NCI-H1930 (cell line): ENCODE results near the gene PGR.

ENCODE experiments used
- DNase-seq, 2 experiments: peaks; one replicate each; lab custom pipeline; 2025; lab: John Stamatoyannopoulos, UW

PGR gene

GRCh38 chr11:101129203-101129943, at the start of gene PGR:
Gene PGR (minus strand): TSS chr11:101129813. CDS start chr11:101129070, 743 bp downstream.
- no peak for DNase-seq

GRCh38 chr11:101176381-101176780, 46.8 kb upstream of the PGR start:
- DNase-seq, result no peak

- no peak for DNase-seq
Observed at GRCh38 chr11:101169944-101170343, 40.3 kb upstream of the PGR start.

DNA sequence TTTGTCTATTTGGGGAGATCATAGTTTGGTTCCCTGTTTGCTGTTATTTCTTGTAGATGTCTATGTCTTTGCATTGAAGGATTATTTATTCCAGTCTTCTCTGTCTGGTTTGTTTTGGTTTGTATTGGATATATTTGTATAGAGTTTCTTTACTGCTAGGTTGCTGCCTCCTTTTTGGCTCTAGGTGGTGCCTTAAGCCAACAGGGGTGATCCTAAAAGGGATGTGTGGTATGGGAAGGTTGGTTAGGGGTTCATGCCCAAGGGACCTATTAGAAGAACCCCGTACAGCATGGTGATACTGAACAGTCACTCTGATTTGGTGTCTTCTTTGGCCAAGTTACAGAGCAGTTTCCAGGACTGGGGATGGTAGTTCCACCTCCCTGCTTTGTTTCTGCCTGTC, 36.4 kb upstream of the PGR start:
- DNase-seq, result no peak

DNA sequence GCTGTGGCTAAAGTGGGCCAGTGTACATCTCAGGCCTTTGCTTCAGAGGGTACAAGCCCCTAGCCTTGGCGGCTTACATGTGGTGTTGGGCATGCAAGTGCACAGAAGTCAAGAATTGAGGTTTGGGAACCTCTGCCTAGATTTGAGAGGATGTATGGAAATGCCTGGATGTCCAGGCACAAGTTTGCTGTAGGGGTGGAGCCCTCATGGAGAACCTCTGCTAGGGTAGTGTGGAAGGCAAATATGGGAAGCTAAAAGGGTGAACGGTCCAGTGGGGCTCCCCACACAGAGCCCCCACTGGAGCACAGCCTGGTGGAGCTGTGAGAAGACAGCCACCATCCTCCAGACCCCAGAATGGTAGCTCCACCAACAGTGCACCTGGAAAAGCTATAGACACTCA, 28.5 kb upstream of the PGR start:
- DNase-seq, result no peak

- DNase-seq, result no peak
Observed at GRCh38 chr11:101138245-101138930, 8.8 kb upstream of the PGR start.

DNA sequence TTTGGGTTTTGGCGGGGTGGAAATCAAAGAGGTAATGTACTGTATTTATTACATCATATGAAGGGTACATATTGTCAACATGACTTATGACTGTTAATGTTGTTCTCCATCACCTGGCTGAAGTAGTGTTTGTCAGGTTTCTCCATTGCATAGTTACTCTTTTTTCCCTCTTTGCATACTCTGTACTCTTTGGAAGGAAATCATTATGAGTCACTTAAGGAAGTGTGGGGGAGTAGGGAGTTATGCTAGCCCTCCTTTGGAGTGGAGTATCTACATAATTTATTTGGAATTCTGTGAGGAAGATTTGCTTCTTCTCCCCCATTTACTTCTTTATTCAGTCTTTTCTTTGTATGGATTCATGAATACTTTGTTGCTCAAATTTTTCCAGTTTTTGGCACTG, 3.6 kb upstream of the PGR start:
- no peak for DNase-seq

DNA sequence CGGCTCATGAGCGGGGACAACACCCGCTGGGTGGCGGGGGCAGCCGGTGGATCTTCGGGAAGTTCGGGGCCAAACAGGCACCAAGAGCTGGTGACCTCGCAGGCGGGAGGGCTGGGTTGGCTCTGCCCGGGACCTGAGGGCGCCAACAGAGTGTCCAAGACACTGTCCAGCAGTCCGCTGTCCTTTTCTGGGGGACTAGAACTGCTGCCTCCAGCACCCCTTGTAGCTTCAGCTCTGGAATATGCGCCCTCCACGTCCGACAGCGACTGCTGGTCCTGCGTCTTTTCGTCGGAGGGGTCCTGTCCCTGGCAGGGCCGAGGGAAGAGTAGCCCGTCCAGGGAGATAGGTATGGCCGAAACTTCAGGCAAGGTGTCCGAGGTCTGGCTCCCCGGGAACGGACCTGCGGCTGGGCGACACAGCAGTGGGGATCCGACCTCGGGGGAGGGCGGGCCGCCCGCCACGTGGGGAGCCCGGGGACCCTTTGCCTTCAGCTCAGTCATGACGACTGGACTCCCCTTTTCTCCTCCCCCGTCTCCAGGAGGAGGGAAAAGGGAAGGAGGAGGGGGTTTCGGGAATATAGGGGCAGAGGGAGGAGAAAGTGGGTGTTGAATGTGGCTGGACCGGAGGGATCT, 926 bp downstream of the PGR start:
- DNase-seq, result no peak

GRCh38 chr11:101127699-101128570, 1.7 kb downstream of the PGR start:
- DNase-seq, result peak; percentile 19 to 39

DNA sequence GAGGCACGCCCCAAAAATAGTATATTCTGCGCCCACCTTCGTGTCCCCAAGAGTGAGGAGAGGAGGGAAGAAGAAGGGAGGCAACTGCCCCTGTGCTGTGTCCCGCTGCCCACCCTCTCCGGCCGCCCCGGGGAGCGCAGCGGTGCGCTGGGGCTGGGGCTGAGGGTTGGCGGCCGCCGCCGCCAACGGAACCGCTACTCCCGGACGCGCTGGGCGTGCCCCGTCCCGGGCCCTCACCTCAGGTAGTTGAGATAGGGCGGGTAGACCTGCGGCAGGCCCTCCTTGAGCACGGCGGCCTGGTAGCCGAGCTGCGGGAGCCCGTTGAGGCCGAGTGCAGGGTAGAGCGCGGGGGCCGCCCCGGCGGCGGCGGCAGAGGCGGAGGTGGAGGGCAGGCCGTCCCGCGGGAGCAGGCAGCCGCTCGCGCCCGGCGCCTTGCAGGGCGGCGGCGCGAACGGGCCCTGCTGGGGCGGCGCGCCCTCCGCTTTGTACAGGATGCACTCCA, 2.4 kb downstream of the PGR start:
- DNase-seq, result no peak

DNA sequence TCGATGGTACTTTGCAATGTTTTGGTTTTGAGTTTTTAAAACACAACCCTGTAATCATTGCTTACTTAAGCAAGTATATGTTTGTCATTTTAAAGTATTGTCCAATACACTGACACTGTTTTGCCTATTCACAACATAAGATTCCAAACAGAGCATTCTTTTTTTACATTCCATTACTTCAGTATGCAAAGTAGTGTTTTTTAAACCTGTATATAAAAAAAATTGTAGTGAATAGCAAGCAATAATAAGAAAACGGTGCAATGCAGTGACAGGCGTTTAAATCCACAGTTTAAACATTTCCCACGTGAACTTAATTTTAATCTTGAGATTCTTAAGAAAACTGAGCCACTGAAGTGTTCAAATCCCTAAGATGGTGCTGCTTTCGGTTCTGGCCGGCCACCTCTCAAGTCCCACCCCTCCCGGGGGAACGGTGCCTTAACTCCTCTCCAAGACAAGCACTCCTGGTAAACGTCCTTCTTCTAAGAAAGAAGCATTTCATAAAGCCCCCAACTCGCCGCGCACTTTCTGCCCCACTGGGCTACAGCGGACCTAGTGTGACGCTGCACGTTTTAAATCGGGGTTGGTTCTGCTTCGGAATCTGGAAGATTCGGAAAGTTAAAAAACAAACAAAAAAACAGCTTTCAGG, 2.9 kb downstream of the PGR start:
- DNase-seq, result no peak

DNA sequence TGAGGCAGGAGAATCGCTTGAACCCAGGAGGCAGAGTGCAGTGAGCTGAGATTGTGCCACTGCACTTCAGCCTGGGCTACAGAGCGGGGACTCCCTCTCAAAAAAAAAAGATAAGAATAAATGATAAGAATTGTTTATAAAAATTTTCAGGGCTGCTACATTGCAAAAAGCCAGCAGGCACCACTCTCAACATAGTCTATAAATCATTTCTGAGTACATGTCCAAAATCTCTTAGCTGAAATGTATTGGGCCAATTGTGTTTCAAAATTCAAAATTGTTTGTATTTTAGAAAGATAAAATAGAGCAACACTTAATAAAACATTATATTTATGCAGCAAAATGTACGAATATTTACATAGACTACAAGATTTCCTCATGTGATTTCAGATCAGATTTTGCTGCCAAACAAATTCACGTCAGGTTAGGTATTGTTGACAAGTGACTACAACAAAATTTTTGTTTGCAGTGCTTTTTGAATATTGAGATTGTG, 13.9 kb downstream of the PGR start:
- no peak for DNase-seq

DNA sequence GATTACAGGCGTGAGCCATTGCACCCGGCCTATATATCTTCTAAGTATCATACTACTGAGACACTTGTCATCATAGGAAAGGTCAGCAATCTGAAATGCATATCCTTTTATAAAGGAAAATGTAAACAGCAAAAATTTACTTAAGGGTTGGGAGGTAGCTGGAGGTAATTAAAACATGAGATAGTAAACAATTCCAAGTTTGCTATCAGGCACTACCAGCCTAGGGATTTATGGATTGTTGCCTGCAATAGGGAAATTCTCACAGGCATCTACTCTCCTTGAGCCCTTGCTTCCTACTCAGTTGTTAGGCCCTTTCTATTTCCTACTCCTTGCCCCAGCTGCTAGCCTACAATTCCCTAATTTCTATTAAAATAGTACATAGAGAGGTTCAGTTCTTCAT, 16.1 kb downstream of the PGR start:
- DNase-seq, result no peak

GRCh38 chr11:101104716-101105115, 24.9 kb downstream of the PGR start:
- no peak for DNase-seq

- no peak for DNase-seq
Observed at GRCh38 chr11:101103433-101103832, 26.2 kb downstream of the PGR start.

DNA sequence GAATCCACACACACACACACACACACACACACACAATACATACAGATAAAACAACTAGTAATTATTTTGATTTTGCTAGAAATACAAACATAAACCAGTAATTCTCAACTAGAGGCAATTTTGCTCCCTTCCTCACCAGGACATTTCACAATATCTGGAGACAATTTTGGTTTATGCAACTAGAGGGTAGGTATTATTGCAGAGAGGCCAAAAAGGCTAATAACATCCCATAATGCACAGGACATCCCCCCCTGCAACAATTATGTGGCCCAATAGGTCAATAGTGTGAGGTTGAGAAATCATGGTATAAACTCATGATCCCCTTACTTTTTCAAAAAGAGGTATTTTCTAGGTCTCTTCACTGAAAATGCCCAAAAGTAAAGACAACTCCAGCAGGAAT, 29.0 kb downstream of the PGR start:
- no peak for DNase-seq

GRCh38 chr11:101096036-101096704, 33.4 kb downstream of the PGR start:
- no peak for DNase-seq

DNA sequence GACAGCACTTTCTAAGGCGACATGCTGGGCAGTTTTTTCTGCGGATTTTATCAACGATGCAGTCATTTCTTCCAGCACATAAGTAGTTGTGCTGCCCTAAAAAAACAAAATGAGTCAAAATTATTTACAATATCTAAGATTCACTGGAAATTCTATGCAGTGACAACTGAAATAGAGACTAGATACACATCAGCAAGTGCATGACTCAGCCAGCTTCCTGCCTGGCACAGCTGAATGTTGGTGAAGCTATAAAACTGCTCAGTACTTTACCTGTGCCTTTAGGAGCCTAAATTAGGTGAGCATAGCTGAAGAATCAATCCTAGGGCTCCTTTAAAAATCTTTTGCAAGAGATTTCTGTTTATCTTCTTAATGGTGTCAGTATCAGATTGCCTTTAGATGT, 37.8 kb downstream of the PGR start:
- no peak for DNase-seq

DNA sequence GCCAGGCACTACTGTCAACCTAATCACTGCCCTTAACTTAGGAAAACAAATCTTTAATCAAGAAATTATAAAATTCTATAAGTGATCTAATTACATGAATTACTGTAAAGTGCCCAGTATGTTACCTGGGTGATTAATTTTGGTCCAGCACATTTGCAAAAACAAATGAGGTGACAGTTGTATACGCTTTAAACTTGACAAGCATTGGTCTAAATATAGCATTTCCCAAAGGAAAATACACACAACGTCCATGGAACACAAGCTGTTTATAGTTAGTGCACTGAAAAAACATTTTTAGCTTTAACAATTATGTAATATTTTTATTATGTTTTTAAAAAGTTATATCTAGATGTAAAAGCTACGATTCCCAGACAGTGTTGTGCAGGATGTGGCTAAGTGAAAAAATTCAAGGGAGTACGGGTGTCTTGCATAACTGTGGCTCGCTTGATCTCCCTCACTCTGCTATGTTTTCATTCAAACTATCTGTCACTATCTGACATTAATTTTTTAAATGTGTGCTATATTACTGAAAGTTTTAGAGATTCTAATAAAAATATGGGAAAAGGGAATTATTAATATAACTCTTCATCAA, 38.8 kb downstream of the PGR start:
- no peak for DNase-seq

- DNase-seq, result no peak
Observed at GRCh38 chr11:101083335-101083734, 46.3 kb downstream of the PGR start.
